Bronchial epithelial cell (primary cell): ENCODE data around the gene AKT3. TPM values are rescaled to one million over a fixed set of nuclear protein-coding genes. Genes with fewer than 3 reads are reported as not detected.

Experiments used
- DNase-seq: peaks from one replicate; pipeline ENCODE4 v3.0.0-alpha.2; 2010; ENCODE audit warnings: low read depth
- FAIRE-seq: peaks from 2 replicates; lab custom pipeline; 2011; peaks lifted over from hg19 to GRCh38; lab: Jason Lieb, UNC
- H3K27me3 ChIP-seq: 2 replicates; pipeline ENCODE4 v1.5.1; 2011; ENCODE audit warnings: low read length; ENCODE audit not compliant: control insufficient read depth, insufficient read depth
- H3K36me3 ChIP-seq: 2 replicates; pipeline ENCODE4 v1.5.1; 2011; ENCODE audit warnings: low read length; ENCODE audit not compliant: control insufficient read depth, insufficient read depth
- H3K4me3 ChIP-seq: 2 replicates; pipeline ENCODE4 v1.5.1; 2011; ENCODE audit warnings: mild to moderate bottlenecking, low read depth, low read length, control low read depth
- CTCF ChIP-seq: IDR thresholded peaks from 2 replicates; pipeline ENCODE4 v1.5.1; 2011; ENCODE audit warnings: mild to moderate bottlenecking, moderate library complexity, low read length, control low read depth, inconsistent platforms; ENCODE audit not compliant: insufficient read depth, severe bottlenecking
- total RNA-seq: library from RNA; depleted of rRNA; stranded (reverse); fragments of >200 nt; gene quantifications from 2 replicates; pipeline ENCODE4 v1.2.1, GENCODE V29; 2014

Gene AKT3
- total RNA-seq, 1 donor from 2014 or later, result 7.9 TPM

DNA sequence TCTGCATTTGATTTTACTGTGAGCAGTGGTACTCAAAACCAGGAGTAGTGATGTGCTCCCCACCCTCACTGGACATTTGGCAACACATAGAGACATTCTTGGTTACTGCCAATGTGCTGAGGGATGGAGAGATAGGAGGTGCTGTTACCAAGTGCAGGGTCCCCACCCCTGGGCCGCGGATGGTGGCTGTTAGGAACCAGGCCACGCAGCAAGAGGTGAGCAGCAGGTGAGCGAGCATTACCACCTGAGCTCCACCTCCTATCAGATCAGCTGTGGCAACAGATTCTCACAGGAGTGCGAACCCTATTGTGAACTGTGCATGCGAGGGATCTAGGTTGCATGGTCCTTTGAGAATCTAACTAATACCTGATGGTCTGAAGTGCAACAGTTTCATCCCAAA lies 95.7 kb downstream of the AKT3 start:
- no peak for TF ChIP-seq CTCF
- DNase-seq (no peak), FAIRE-seq (no peak)
- no peak overlapping the region for H3K4me3 ChIP-seq
- no peaks in the 10 kb centered on the region for H3K36me3 ChIP-seq
- H3K27me3 ChIP-seq, result no peaks in the 10 kb centered on the region

DNA sequence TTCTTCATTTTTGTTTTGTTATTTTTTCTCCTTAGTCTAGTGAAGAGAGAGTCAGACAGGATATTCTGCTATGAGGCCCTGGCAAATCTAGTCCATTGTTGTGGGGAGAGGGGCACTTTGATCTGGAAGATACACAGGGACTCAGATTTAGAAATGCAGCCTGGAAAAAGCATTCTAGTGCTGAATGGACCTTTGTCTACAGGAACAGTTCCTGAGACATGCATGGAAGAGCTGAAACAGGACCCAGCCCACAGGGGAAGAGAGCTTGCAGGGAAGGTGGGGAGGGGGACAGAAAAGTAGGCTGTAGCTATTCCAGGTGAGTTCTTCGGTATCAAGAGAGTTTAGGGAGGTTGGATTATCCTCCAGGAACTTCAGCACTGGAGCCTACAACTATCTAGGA lies 98.5 kb downstream of the AKT3 start:
- DNase-seq, result no peak
- FAIRE-seq, result no peak
- Histone ChIP-seq H3K4me3 (no peak overlapping the region), H3K27me3 (no peaks in the 10 kb centered on the region), H3K36me3 (no peaks in the 10 kb centered on the region)
- no peak for TF ChIP-seq CTCF

- peak; percentile 59 for TF ChIP-seq CTCF
- DNase-seq (peak; percentile 77), FAIRE-seq (no peak)
- Histone ChIP-seq H3K4me3 (no peak overlapping the region), H3K36me3 (no peaks in the 10 kb centered on the region), H3K27me3 (no peaks in the 10 kb centered on the region)
Measured at GRCh38 chr1:243748706-243749283, 101.2 kb downstream of the AKT3 start.

DNA sequence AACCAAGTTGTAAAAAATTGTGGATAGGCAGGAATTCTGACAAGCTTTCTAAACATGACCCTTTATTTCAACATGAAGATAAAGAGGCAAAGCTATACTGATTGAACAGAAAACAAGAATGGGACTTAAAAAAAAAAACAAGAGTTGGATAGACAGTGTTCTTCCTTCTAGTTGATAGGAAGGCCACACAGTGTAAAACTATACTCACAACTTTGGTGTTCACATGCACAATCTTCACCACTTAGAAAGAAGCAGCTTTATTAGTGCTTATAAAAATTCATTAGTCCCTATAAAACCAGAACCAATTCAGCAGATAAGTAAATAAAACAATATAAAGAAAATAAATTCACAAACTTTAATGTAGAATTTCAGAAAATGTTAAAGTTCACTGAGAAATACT lies 101.8 kb downstream of the AKT3 start:
- H3K27me3 ChIP-seq, result no peaks in the 10 kb centered on the region
- FAIRE-seq, result no peak
- DNase-seq, result no peak
- no peak overlapping the region for H3K4me3 ChIP-seq
- H3K36me3 ChIP-seq, result no peaks in the 10 kb centered on the region
- no peak for TF ChIP-seq CTCF

GRCh38 chr1:243746751-243747150 lies 103.3 kb downstream of the AKT3 start:
- no peaks in the 10 kb centered on the region for H3K27me3 ChIP-seq
- H3K36me3 ChIP-seq, result no peaks in the 10 kb centered on the region
- no peak overlapping the region for H3K4me3 ChIP-seq
- DNase-seq (no peak), FAIRE-seq (no peak)
- no peak for TF ChIP-seq CTCF

- H3K4me3 ChIP-seq, result no peak overlapping the region
- no peaks in the 10 kb centered on the region for H3K36me3 ChIP-seq
- no peak for DNase-seq
- no peak for TF ChIP-seq CTCF
- no peaks in the 10 kb centered on the region for H3K27me3 ChIP-seq
- FAIRE-seq, result no peak
Measured at GRCh38 chr1:243745356-243745755, 104.7 kb downstream of the AKT3 start.
